Inflammatory macrophage treated with lipopolysaccharide for 1 hour (primary cell): Measurements from ENCODE around the gene RXRA.

ENCODE experiments used
- DNase-seq, 2 donors: peaks; one replicate each; pipeline ENCODE4 v3.0.0-alpha.2; 2020 to 2022

Gene RXRA

DNA sequence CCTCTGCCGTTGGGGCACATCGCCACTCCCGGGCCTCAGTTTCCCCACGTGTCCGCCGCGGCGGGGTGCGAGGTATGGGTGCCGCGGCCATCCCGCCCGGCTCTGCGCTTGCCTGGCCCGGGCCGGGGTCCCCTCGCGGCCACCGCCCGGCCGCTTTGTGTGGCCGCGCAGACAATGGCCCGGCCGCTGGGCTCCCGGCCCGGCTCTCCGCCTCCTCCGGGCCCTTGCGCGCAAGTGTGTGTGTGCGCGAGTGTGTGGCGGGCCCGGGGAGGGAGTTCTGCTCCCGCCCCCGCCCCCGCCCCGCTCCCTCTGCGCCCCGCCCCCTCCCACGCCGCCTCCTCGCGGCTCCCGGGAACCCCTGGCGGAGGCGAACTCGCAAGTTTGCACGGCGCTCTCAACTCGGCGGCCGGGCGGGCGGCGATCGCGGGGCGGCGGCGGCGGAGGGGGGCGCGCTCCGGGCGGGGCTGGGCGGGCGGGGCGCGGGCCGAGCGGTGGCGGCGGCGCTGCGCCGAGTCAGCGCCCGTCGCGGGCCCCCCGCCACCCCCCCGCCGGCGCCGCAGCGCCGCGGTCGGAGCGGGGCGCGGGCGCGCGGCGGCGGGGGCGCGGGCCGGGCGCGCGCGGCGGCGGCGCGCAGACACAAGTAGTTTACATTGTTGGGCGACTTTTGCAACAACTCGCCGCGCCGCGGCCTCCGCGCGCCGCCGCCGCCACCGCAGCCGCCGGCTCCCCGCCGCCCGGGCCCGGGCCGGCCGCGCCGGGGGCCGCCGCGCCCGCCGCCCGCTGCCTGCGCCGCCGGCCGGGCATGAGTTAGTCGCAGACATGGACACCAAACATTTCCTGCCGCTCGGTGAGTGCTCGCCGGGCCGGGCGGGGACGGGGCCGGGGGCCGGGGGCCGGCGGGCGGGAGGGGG, at the start of gene RXRA:
Gene RXRA, plus strand, starts transcription at position 643 of the 911 bp plus-strand sequence. Its CDS starts 177 bp downstream, at position 820.
- peak; percentile 33 to 49 for DNase-seq

DNA sequence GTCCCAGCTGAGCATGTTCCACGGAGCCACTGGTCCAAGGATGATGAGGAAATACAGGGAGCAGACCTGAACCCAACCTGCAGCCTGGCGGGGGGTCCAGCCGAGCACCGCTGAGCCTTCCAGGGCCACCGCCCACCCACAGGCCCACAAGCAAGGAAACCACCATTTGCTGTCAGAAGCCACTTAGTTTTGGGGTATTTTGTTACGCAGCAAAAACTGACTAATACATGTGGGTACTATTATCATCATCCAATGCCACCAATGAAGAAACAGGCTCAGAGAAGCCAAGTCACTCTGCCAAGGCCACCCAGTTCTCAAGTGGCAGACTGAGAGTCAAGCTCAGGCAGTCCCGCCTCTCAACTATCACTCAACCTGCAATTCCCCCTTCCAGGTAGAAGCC, 48.0 kb upstream of the RXRA start:
- DNase-seq: no peak

DNA sequence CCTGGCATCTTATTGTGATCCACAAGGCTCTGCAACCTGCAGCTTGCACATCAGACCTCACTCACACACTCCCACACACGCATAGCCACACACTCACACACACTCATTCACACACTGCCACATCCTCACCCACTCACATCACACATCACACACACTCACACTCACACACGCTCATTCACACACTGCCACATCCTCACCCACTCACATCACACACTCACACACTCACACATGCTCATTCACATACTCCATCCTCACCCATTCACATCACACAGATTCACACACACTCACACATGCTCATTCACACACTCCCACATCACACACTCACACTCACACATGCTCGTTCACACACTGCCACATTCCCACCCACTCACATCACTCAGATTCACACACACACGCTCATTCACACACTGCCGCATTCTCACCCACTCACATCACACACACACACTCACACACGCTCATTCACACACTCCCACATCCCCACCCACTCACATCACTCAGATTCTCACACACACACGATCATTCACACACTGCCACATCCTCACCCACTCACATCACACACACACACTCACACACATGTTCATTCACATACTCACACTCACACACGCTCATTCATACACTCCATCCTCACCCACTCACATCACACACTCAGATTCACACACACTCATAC, 47.1 kb upstream of the RXRA start:
- DNase-seq: no peak

DNA sequence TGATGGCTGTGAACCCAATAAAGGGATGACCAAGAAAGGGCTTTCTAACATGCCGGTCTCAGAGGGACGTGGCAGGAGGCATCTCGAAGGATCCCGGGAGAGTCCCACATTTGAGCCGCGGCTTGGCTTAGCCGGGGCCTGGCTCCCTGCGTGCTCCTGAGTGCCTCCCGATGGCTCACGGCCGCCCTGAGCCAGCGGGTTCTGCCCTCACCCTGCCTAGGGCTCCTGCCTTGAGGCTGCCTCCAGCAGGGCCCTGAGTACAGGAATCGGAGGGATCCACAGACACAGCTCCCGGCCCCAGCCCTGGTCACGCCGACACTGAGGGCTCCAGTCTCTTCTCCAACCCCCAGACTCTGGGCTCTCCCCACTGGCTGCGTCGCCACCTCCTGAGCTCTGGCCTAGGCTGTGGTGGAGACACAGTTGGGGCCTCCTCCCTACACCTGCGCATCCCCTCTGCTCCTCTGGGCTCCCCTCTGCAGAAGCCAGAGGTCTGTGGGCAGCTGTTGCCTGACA, 44.1 kb upstream of the RXRA start:
- no peak for DNase-seq

DNA sequence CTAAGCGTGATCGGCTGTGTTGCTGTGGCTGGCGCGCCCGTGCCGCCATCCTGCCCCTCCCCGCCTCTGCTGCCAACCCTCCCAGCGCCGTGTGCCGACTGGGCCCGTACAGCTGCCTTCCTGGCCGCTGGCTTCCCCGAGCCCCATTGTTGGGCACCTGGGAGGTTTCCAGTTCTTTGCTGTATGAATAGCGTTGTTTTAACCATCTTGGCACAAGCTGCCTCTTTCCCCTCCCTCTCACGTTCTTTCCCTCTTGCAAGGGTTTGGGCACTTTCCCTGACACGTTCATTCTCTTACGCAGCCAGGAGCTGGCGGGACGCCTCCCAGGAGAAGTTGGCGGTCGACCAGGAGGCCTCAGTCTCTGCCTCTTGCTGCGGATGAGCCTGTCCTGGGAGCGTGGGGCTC, 43.1 kb upstream of the RXRA start:
- DNase-seq: no peak

DNA sequence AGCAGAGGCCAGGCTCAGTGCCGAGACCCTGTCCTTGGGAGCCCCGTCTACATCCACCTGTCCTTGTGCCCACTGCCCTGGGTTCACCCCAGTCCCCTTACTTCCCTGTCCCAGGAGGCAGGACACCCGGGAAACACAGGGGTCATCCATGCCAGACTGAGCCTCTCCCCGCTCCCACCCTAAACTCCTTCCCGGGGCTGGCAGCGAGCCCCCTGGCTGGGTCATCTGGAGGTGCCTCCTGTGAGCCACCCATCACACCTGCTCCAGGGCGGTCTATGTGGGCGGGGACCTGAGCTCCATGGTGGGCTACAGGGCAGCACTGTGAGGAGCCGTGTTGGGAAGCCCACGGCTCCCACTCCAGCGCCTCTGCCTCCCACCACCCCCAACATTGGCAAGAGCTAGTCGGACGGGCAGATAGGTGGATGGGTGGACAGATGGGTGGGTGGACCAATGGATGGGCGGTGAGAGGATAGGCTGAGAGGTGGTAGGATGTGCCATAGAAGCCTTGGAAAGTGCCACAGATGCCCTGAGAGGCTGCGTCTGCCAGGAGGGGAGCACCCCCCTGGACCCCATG, 42.5 kb upstream of the RXRA start:
- DNase-seq: no peak

DNA sequence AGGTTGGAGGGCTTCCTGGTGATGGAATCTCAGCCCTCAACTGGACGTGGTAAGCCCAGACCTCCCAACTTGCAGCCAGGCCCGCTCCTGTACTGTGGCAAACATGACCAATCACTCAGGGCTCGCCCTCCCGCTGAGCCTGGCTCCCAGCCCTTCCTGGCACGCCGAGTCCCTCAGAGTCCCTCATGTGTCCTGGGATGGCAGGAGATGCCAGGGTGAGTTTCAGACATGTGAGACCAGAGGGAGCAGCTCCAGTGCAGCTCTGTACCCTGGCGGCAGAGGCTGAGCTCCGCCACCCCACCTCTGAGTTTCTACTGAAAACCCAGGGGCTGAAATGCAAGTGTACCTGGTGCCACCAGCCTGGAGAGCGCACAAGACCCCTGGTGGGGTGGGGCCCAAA, 42.0 kb upstream of the RXRA start:
- no peak for DNase-seq

DNA sequence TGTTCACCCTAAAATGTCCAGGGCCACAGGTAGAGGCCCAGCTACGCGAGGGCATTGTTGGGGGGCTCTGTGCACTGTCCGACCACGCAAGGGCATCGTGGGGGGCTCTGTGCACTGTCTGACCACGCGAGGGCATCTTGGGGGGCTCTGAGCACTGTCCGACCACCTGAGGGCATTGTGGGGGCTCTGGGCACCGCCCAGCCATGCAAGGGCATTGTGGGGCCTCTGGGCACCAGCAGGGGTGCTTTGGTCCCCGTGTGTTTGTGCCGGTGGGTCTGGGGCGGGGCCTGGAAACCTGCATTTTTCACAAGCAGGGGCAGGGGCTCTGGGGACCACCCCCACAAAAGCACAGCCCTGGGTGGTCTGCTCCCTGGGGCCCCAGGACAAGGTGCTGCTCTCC, 41.5 kb upstream of the RXRA start:
- no peak for DNase-seq

DNA sequence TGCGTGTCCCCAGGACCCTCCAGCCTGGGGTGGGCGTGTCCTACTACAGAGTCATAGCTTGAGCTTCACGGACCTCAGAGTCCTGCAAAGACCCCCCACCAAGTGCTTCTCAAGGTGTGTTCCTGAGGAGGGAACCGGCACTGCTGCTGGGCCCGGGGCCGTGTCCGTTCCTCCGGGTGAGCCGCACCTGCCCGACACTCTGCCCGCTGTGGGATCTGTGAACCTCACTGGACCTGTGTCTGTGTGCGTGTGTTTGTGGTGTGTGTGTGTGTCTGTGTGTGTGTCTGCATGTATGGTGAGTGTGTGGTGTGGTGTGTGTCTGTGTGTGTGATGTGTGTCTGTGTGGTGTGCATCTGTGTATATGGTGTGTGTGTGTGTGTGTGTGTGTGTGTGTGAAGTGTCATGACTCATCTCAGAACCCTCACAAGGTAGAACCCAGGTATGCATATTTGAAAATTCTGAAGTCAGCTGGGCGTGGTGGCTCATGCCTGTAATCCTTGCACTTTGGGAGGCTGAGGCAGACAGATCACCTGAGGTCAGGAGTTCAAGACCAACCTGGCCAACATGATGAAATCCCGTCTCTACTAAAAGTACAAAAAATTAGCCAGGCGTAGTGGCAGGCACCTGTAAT, 40.9 kb upstream of the RXRA start:
- DNase-seq: no peak

DNA sequence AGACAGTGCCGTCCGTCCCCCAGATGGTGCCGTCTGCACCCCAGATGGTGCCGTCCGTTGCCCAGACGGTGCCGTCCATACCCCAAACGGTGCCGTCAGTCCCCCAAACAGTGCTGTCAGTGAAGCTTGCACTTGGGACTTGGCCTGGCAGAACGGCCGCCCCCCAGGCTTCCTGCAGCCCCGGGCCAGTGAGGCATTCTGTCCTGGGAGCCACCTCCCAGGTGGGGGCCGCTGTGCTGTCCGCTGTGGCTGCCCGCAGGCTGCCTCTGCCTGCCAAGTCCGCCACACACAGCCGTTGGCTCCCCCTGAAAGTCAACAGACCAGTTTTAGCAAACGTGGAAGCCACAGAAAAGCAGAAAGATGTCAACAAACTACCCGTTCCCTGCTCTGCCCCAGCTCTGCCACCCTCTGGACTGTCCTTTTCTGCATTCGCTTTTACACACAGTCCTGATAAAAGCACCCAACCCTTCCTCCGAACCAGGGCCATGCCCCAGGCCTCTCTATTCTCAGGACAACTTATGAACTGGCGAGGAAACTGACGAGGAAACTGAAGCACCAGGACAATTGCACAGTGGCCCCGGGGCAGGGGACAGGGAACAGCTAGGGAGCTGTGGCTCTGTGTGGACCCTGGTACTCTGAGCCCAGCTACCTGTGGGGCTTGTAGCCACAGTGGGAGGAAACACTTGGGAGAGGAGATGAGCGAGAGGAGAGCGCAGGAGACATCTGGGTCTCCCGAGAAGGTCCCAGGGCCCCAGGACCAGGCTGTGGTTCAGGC, 39.6 kb upstream of the RXRA start:
- DNase-seq: peak in 1 of 2 donors; percentile 18

DNA sequence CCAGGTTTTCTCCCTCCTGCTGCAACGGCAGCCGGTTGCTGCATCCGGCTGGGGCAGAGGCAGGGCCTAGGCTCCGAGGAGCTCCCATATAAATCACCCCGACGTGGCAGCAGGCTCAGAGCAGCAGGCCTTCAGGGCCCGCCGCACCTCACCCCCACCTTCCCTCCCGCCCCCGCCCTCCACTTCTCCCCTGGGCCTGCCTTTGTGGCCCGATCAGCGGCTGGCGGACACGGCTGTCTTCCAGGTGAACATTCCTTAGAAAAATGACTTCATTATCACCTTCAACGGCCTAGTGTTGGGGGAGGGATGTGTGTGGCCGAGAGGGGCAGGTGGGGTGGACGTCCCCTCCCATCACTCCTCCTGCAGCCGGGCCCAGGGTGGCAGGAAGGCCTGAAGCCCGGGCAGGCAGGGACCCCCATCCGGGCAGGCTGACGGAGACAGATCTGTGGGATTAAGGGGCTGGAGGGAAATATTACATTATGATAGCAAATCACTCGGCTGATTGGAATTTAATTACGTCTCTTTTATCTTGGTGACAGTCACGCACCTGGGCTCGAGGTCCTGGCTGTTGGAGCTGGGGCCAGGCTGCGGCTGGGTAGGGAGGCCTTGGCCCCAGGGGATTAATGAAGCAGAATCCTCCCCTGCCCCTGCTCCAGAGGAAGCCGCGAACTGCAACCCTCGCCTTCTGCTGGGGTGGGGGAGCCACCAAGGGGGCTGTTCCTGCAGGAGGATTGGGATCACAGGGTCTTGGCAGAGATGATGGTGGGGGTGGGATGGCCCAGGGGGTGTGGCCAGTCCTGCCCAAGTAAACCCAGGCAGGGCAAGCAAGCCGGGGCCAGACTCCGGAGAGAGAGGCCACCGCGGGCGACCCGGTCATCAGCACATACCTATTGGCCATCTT, 38.4 kb upstream of the RXRA start:
- DNase-seq: no peak

DNA sequence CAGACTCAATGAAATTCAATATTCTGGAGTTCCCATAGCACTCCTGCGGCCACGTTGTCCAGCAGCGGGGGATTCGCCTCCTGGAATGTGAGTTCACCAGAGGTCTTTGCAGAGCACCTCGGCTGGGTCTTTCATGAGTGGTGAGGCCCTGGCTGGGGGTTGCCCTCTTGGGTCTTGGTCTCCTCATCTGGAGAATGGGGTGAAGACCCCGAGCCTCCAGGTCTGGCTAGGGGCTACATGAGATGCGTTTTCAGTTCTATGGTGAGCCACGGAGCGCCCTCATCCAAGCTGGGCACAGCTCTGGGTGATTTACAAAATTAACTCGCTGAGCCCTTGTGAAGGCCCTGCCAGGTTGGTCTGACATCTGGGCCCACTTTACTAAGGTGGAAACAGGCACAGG, 37.5 kb upstream of the RXRA start:
- no peak for DNase-seq

DNA sequence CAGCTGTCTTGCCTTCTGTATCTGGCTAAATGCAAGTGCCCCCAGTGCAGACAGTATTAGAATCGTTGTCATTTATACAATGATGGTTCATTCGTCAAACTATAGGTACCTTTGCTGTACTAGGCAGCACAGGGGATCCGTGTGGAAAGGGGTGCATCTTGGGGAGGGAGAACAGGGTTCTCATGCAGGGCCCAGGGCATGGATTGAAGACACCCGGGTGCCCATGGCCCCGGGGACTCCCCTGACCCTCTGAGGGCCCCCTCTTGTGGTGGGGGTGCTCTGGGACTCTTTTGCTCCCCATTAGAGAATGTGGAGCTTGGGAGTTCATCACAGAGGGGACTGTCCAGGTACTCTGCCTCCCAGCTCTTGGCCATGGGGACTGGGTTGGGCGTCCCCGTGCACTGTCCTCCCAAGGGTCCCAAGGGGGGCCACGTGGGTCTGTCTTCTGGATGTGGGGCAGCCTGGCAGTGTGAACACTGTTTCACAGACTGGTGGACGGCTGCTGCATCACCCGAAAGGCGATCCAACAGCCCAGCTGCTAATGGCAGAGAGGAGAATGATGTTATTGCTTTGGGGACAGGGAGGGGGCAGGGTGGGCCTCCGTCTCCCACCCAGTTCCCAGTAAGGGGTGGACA, 36.9 kb upstream of the RXRA start:
- DNase-seq: no peak

DNA sequence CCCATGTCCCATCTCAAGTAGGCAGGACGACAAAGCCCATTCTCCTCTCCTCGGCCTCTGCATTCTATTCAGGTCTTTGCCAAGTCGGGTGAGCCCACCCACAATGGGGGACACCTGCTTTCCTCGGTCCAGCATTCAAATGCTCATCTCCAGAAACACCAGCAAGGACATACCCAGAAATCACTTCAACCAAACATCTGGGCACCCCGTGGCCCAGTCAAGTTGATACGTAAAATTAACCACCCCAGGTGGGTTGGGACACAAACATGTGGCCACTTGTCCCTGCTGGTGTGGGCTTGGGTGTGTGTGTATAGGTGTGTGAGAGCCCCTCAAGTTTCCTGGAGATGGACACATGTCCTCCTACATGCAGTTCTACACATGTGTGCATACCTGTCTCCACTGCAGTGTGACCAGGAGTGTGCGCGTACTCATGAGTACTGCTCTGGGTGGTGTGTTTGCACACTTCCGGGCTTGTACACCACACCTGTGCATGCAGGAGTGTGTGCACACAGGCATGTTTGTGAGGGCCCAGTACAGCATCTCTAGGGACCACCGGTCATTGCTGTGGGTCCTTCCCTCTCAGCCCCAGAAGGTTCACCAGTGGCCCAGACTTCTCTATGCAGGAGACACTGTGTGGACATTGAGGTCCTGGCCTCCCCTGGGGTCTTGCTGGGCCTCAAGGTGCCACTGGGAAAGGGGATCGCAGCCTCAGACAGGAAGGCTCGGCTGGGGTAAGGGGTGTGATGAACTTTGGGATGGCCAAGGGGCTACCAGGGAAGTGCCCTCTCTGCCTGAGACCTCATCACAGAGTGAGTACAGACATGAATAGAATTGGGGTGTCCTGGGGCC, 35.4 kb upstream of the RXRA start:
- DNase-seq: no peak

DNA sequence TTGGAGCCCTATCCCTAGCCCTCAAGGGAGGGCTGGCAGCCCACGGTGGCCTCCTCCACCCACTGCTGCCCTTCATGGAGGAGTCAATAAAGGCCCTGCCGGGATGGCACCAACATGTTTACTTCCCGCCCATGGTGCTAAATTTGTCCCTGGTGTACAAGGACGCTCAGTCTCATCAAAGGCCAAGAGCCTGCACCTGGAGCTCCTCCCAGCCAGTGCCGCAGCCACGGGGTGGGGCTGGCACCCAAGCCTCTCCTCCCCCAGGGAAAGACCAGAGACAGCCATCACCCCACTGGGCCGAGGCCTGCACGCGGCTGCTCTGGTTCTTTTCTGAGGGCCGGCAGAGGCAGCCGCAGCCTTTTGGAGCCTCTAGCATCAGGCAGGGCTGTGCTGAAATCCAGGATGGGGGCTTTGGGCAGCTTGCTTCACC, 34.8 kb upstream of the RXRA start:
- no peak for DNase-seq

DNA sequence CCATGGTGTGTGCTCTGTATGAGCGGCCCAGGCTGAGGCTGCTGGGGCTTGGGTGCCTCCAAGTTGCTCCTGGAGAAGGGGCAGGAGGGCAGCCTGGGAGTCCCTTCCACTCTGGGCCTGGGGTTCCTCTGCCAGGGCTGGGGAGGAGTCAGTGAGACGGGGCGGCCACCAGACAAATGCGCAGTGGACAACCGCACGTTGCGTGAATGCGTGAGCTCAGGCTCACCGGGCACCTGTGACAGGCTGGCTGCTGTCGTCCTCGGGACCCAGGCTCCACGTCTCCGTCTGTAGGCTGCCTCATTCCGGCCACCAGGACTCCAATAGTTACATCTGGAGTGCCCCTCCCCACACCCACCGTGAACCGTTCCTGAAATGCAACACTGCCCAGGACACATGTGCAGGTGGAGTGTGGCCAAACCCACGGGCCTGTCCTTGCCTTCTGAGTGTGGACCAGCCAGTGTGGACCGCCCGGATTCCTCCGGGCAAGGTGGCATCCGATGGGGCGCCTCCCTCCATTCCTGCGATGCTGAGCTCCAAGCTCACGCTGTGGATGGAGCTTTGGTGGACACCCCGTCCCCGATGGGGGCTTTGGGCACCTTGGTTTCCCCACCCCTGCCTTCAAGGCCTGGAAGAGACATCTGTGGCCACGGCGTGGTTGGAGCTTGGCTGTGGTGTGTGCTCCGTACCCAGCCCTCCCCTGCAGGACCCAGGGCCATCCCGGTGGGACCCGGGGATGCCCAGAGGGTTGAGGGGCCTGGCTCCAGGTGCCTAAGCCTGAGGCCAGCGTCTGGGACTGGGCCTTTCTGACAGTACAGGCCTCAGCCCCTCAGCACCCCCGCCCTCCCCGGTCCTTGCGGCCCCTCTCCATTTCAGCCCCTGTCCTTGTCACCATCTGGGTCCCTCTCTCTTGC, 34.0 kb upstream of the RXRA start:
- no peak for DNase-seq

DNA sequence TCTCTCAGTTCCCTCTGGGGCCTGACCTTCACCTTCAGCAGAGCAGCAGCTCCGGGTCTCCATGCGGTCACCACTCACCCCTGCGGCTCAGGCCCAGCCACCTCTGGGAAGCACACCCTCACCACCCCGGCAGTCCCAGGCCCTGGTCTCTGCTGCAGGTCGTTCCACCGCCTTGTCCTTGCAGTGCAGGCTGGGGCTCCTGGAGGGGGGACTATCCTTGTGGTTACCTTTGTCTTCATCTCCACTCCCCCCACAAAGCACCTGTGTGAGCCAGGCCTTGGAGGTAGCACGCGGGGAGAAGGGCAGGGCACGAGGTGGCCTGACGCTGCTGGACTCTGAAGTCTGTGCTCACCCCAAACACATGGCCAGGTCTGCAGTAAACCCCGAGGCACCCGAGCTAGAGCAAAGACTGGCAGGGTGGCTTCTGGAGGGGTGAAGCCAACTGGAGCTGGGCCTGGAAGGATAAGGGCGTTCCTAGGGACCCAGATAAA, 33.2 kb upstream of the RXRA start:
- no peak for DNase-seq

DNA sequence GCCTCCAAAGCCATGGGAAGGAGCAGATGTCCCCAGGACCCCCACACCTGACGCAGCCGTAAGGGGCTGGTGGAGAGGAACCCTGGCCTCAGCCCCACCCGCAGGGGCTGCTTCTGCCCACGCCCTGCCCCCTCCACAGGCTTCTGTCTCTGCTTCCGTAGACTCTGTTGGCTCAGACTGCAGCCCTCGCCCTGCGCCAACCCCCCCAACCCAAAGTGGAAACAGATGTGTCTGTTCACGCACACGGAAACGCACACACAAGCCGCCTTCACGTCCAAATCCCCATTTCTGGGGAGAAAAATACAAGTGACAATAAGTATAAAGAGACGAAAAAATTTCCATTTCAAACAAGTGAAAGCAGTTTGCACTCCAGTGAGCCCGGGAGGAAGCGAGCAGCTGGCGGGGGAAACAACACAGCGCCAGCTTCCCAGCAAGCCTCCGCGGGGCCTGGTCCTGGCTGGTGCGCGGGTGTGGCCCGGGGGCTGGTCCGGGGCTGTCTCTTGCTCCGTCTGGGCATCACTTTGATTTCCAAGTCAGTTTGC, 32.6 kb upstream of the RXRA start:
- DNase-seq: peak; percentile 7 to 23
